Stimulated activated CD8-positive, alpha-beta memory T cell treated with anti-CD3 and anti-CD28 coated beads, Interleukin-7, amount 100 ng/mL, for 4 hours (primary cell): ENCODE results near the gene BCORL1.

ENCODE experiments used
- DNase-seq, 2 donors: peaks; one replicate each; pipeline ENCODE4 v3.0.0-alpha.2; 2020; ENCODE audit warnings: low read depth in 2 of 2

BCORL1 gene

DNA sequence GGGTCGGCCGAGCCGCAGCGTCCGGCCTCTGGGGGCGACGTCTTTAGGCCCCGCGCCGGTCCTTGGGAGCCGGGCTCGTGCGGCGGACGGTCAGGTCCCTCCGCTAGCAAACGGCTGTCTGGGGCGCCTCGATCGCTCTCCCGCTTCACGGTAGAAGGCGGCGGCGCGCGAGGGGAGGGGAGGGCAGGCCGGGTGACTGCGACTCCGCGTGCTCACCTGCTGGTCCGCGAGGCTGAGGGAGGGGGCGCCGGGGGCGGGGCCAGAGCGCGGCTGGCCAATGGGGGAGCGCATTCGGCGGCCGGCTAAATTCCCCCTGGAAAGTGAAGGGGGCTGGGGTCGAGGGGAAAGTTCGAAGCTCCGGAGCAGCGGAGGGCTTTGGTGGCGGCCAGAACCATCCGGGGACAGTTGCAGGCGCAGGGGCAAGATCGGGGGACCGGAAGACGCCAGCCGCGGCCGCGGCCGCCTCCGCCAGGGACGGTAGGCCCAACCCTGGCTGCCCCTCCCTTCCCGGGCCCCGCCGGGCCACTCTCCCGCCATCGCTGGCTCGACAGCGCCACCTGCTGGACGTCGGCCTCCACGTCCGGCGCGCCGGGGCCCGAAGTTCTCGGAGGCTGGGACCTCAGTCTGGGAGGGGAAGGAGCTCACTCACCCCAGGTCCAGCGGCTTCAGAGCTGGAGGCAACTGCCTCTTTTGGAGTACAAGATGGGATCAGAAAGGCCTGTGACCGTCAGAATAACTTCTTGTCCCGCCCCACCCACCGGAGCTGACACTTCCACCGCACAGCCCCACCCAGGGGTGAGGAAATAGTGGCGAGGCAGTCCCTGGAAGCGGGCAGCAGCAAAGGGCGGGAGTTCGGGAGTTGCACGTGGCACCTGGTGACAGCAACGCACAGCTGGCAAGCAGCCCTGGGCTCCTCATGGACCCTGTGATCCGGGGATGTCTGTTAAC, 78.0 kb downstream of the BCORL1 start:
- DNase-seq: peak; percentile 46 to 68

DNA sequence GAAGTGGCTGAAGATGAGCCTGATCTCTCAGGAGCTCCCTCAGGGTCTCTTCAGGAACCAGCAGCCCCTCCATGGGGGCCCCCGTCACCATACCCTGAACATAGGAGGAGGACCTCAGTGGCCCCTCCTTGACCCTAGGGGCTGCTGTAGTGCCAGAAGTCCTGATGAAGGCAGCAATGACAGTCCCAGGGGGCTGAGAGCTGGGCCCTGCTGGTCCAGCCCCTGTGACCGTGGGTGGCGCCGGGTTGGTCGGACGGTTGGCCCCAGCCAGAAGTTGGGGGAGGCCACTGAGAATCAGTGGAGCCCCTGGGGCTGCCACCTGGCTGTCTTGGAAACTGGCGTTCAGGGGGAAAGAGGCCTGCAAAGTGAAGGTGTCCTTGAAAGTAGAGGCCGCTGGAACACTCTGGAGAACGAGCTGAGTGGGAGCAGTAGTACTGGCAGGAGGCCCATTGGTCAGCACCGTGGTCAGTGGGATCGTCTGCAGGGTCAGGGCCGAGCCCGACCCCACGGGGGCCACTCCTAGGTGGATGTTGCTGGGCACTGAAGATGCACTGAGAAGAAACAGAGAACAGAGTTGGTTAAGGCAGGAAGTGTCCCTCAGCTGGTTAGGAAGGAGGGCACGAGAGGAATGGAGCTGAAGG, 84.7 kb downstream of the BCORL1 start:
- no peak for DNase-seq

DNA sequence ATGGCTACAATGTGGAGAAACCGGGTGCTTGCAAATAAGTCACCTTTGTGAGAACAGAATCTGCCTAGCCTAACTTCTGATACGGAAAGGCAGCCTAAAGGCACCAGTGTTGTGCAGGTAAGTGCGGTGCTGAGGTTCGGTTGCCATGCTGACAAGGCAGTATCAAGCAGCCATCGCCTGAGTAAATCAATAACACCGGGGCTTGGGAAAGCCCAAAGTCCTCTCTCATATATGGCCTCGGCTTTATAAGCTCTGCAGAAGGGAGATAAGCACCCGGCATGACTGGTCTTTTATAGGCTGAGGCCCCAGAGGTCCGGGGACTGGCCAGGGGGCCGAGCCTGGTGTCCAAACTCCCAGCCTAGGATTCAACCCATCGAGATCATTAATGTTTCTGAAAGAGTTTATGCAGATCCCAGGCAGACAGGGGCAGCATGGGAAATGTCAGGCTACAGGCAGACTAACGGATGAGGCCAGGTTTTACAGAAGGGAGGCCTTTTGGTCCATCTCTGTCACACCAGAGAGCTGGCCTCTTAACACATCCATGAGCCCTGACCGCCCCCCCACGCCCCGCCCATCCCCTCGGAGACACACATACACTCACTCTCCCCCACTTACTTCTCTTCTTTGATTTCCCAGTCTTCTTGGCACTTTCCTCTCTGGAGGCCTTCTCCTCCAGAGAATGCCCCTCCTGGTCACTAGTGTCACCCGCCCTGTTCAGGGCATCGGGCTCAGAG, 89.3 kb downstream of the BCORL1 start:
- no peak for DNase-seq

DNA sequence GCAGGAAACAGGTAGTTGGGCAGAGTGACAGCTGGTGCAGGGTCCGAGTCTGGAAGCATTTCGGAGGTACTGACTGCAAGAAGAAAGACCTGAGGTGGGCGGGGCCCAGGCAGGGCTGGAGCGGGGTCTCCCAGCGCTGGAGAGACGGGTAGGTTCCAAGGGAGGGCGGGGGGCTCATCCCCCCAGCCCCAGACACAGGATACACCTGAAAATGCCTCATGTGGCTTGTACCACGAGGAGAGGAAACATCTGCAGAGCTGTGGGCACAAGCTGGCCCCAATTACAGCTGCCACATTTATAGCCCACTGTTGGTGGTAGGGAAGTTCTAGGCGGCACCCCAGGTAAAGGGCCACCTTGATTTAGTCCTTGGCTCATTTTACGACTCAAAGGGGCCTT, 89.9 kb downstream of the BCORL1 start:
- DNase-seq: no peak

DNA sequence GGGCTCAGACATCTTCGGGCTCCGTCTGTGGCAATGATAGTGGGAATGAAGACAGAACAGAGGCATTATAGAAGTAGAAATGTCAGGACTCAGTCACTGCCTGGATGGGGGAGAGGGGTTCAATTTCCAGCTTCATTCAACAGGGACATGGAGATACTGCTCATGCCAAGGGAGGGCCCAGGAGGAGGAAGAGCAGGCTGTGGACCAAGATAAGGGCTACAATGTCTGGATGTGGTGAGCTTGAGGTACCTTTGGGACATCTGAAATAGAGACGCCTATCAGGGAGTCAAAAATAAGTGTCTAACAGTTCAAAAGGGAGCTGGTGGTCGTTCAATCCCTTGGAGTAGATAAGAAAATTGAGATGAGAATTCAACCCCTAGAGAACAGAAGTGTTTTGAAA, 93.3 kb downstream of the BCORL1 start:
- DNase-seq: no peak

DNA sequence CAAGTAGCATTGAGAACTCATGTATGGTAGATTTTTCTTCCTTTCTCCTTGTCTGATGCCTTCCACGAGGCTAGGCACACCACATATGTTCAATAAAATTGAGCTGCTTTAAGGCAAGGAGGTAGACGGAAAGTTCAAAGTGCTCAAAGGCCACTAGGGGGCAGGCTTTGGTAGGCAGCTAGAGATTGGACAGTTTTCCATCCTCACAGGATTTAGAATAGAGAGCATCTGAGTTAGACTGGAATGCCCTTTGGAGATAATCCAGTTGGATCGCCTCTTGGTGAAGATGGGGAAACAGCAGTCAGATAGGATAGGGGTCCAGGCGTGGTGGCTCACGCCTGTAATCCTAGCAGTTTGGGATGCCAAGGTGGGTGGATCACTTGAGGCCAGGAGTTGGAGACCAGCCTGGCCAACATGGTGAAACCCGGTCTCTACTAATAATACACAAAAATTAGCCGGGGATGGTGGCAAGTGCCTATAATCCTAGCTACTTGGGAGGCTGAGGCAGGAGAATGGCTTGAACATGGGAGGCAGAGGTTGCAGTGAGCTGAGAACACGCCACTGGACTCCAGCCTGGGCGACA, 97.5 kb downstream of the BCORL1 start:
- DNase-seq: peak in 1 of 2 donors; percentile 28

GRCh38 chrX:130080791-130081367, 98.4 kb downstream of the BCORL1 start:
- no peak for DNase-seq

DNA sequence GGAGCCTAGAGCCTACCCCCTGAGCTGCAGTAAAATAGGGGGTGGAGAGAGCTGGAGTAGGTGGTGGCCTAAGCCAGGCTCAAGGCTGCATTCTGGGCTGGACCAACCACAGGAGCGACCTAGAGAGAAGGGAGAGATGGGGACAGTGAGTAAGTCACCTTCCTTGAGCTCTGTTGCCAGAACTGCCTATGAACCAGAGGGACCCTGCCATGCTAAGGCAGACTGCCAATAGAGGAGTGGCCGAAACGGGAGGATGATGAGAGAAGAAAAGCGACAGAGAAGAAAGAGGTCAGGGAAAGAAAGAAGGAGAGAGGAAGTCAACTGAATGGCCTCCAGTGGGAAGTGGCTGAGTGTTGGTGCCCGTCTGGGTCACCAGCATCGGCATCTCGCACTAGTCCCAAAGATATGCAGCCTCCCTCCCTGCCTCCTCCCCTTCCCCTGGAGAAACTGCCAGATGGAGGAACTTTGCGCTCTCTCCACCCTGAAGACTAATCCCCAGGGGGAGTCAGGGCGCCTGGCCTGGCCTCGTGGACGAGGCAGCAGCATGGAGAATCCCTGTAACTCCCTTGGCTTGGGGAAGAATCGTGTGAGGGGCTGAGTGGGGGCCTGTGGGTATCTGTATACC, 99.1 kb downstream of the BCORL1 start:
- DNase-seq: no peak

GRCh38 chrX:130082244-130083106, 100.0 kb downstream of the BCORL1 start:
- peak; percentile 73 to 76 for DNase-seq

DNA sequence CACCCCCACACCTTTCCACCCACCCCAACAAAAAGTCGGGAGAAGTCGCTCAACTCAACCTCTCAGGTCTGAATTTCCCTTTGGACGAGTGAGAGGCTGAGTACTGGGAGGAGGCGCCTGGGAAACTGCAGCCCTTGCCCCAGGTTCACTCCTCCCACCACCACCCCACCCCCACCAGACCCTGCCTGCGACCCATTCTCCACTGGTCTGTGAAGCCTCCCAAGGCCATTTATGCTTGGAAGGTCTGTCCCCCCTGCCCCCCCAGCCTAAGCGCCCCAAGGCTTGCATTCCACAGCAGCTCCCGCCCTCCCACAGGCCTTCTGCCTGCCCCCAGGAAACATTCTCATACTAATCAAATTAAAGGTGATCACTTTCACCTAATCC, 100.7 kb downstream of the BCORL1 start:
- no peak for DNase-seq

DNA sequence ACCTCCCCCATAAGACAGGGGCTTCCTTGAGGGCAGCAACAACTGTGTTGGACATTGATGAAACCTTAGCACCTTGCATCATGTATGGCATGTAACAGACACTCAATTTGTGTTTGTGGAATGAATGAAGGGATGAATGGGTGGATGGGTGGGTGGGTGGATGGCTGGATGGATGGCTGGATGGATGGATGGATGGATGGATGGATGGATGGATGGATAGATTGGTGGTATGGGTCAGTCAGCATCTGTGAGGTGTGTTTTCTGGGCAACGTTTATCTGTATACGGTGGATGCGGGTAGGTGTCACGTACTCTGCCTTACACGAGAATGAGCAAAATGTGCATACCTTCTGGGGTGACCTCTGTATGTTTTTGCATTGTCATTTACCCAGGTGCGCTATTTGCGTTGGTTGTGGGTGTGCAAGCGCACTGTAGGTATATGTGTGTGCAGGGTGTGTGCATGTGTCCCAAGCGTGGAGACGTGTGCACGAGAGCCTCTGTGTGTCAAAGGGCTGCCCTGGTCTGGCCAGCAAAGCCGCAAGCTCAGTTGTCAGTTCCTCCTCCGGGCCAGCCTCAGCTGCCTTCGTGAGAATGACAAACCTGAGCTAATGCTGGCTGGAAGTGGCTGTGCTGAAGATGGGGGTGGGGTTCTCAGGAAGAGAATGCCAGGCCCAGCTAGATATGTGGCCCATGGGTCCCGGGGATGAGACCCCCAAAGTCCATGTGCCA, 101.4 kb downstream of the BCORL1 start:
- no peak for DNase-seq

DNA sequence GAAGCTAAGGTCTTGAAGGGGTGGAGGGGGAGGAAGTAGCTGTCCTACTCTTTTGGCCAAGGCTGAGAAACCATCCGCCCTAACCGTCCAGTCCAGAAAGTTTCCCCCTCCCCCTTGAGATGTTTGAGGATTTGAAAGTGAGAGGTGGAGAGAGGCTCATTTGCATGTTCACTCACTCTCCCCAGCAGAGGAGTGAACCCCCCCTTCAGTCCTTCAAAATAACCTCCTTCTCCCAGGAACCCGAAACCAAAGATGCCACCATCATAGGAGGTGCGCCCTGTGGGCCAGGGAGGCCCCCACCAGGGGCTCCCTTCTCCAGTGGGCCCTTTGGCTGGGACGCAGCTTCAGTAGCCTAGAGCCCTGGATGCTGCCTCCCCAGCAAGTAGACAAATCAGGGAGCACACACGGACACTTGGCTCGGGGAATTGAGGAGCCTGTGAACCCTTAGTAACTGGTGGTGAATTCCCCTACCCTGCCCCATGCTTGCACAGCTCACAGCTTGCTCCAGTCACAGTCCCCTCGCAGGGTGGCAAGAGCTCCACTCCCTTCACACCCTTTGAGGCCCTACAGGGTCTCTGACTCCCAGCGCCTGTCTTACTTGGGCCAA, 102.3 kb downstream of the BCORL1 start:
- no peak for DNase-seq

GRCh38 chrX:130085551-130086446, 103.4 kb downstream of the BCORL1 start:
- no peak for DNase-seq

- peak; percentile 36 to 58 for DNase-seq
Observed at GRCh38 chrX:130086447-130087206, 104.2 kb downstream of the BCORL1 start.

DNA sequence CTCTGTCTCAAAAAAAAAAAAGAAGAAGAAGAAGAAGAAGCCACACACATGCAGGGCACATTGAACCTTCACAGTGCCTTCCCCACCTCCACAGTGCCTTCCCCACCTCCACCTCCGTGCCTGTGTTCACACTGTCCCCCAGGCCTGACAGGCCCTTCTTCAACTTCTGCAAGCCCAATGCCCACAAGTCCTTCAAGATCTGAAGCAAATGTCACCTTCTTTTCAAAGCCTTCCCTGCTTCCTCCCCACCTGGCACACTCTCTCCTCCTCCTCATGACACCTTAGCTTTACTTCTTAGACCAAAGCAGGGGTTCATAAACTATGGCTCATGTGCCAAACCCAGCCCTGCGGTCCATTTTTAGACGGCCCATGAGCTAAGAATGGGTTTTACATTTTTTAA, 107.9 kb downstream of the BCORL1 start:
- DNase-seq: no peak

DNA sequence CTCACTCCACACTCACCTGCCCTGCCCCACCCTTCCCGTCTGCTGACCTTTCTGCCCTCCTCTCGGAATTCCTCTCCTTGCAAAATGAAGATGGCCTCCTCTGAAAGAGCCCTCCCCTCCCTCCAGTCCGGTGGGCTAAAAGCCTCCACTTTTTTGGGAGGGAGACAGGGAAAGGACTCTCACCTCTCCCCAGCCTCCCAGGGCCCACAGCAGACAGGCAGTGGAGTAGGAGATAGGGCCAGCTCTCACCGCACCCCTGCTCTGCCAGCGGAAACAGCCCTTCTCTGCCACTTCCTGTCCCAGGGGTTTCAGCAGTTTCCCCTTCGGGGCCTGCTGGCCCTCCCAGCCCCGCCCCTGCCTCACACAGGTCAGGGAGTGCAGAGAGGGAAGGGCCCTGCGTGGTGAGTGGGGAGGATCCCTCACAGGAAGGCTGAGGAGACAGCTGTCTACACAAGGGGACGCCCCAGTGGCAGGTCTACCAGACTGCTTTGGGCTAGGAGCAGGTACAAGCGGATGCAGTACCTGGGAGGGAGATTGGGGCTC, 109.6 kb downstream of the BCORL1 start:
- peak; percentile 67 to 79 for DNase-seq

DNA sequence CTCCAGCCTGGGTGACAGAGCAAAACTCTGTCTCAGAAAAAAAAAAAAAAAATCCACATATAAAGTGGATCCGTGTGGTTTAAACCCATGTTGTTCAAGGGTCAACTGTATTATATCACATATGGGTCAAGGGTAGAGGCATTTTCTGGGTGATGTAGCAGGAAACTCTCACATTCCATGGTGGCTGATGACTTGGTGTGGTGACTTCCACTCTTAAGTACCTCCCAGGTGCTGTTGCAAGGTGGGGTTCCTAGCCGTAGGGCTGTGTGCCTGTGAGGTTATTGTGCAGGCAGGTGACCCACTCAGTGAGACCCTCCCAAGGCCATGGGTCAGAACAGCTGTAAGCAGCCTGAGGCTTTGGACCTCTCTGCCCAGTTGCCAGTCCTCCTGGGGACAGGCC, 110.8 kb downstream of the BCORL1 start:
- no peak for DNase-seq
